Body of pancreas (tissue), 4 donors: ENCODE data around the gene TFIP11. TPM values are rescaled to one million over a fixed set of nuclear protein-coding genes. Genes with fewer than 3 reads are reported as not detected.

Experiments used
- ATAC-seq: fragments of 150-250 bp; one replicate; pipeline ENCODE4 v1.9.1; 2016
- DNase-seq, 4 donors: peaks; one replicate each; pipeline ENCODE4 v3.0.0-alpha.2; 2019
- H3K27ac ChIP-seq, 4 donors: fragments of 200-600 bp; sonication (generic); 1 replicate in 3 of 4; 2 replicates in 1 of 4; pipeline versions ENCODE4 v1.5.1 to v1.6.1; 2016 to 2019; ENCODE audit warnings: mild to moderate bottlenecking in 1 of 4, mixed read lengths in 1 of 4, moderate library complexity in 1 of 4
- H3K27me3 ChIP-seq, 2 donors: fragments of 200-600 bp; sonication (generic); one replicate each; pipeline ENCODE4 v1.6.0; 2016; ENCODE audit warnings: mild to moderate bottlenecking in 1 of 2
- H3K36me3 ChIP-seq, 2 donors: fragments of 200-600 bp; sonication (generic); replicated peaks in 1 of 2; 2 replicates each; pipeline ENCODE4 v1.5.1; 2016; ENCODE audit warnings: low read depth in 2 of 2; ENCODE audit not compliant: insufficient read depth in 1 of 2
- H3K4me1 ChIP-seq: fragments of 200-600 bp; sonication (generic); one replicate; pipeline ENCODE4 v1.6.0; 2016
- H3K4me3 ChIP-seq, 2 donors: fragments of 200-600 bp; sonication (generic); 1 replicate in 1 of 2; 2 replicates in 1 of 2; pipeline ENCODE4 v1.5.1; 2016 to 2019
- H3K9me3 ChIP-seq, 3 donors: fragments of 200-600 bp; sonication (generic); 1 replicate in 2 of 3; 2 replicates in 1 of 3; pipeline ENCODE4 v1.5.1; 2016
- CTCF ChIP-seq, 7 experiments: fragments of 450-650 bp in 4 of 7; fragments of 200-600 bp in 3 of 7; sonication (generic) in 3 of 7; IDR thresholded peaks; one replicate each; pipeline ENCODE4 v1.5.1; 2016 to 2019; ENCODE audit warnings: antibody characterized with exemption in 7 of 7
- POLR2A ChIP-seq, 3 donors: fragments of 450-650 bp; IDR thresholded peaks; one replicate each; pipeline ENCODE4 v1.6.1; 2016; ENCODE audit warnings: antibody characterized with exemption in 3 of 3, mild to moderate bottlenecking in 2 of 3
- WGBS, 2 donors: methylation state at CpG; one replicate each; pipeline ENCODE4 v1.1.5; 2017; 5-methylcytosine and 5-hydroxymethylcytosine counted together
- intact Hi-C: fragments of 100-400 bp; cut with DNase I; formaldehyde crosslinking; loops from one replicate; pipeline ENCODE4 v1.15.1; 2023
- total RNA-seq, 2 donors: library from RNA; depleted of rRNA; stranded (reverse); fragments of >200 nt; gene quantifications; one replicate each; pipeline ENCODE4 v1.1.0, GENCODE V29; 2016

The TFIP11 gene
- total RNA-seq, 2 donors from 2014 or later: 26.2 to 32.3 TPM

DNA sequence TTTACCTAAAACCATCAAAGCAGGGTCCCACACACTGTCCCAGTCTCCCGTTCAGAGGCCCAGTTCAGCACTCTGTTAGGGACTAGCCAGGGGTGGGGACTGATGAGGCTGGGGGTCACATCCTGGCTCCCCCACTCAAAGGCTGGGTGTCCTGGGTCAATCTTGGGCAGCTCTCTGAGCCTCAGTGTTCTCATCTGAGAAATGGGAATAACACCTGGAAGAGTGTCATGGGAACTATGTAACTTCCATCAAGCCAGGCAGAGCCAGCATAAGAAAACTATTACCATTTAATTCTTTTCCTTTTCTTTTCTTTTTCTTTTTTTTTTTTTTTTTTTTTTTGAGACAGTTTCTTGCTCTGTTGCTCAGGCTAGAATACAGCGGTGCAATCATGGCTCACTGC is 39.3 kb upstream of the TFIP11 start:
- Histone ChIP-seq H3K27me3 (no peaks in the 10 kb centered on the region), H3K9me3 (no peaks in the 10 kb centered on the region), H3K4me1 (peaks cover 86% of the 10 kb centered on the region), H3K36me3 (no peaks in the 10 kb centered on the region), H3K27ac (peak overlapping the region; percentile 8 to 86 (median 78)), H3K4me3 (no peak overlapping the region)
- 74 to 95% methylated on average over 2 of the region's 2 CpGs for WGBS, 2 donors
- intact Hi-C loops: no loop called here
- no peak for TF ChIP-seq CTCF (IDR thresholded peaks at IDR 0.05)
- no peak for TF ChIP-seq POLR2A (IDR thresholded peaks at IDR 0.05)
- ATAC-seq: no peak
- DNase-seq: no peak

DNA sequence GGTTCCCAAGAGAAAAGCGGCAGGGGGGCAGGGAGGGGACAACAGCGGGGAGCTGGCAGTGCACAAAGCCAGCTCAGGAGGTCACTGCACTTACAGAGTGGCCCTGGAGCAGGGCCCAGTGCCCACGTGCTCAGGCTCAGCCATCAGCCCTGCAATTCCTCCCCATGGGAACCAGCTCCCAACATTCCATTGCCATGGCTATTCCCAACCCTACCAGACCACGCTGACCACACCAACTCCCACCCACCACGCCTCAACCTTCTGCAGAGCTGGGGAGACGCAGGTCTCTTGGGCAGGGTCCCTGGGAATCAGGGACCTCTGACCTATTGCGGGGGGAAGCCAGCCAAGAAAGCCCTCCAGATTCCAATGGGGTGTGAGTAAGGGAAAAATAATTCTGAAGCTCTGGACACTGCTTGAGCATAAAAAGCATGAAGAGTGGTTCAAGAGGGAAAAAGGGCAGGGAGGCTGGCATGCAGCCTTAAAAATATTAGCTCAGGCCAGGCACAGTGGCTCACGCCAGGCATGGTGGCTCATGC is 38.3 kb upstream of the TFIP11 start:
- H3K27me3 ChIP-seq: no peaks in the 10 kb centered on the region
- WGBS, 2 donors: 30 to 52% methylated on average over 5 to 8 of the region's 8 CpGs
- DNase-seq (peak; percentile 67 to 81 (median 76)), ATAC-seq (peak; percentile 60)
- H3K27ac ChIP-seq: peak overlapping the region; percentile 42 to 86 (median 78)
- H3K36me3 ChIP-seq: no peaks in the 10 kb centered on the region
- H3K4me3 ChIP-seq: no peak overlapping the region
- peaks cover 86% of the 10 kb centered on the region for H3K4me1 ChIP-seq
- no peak for TF ChIP-seq POLR2A (IDR thresholded peaks at IDR 0.05)
- no peak for TF ChIP-seq CTCF (IDR thresholded peaks at IDR 0.05)
- H3K9me3 ChIP-seq: no peaks in the 10 kb centered on the region
- intact Hi-C loops: no loop called here

DNA sequence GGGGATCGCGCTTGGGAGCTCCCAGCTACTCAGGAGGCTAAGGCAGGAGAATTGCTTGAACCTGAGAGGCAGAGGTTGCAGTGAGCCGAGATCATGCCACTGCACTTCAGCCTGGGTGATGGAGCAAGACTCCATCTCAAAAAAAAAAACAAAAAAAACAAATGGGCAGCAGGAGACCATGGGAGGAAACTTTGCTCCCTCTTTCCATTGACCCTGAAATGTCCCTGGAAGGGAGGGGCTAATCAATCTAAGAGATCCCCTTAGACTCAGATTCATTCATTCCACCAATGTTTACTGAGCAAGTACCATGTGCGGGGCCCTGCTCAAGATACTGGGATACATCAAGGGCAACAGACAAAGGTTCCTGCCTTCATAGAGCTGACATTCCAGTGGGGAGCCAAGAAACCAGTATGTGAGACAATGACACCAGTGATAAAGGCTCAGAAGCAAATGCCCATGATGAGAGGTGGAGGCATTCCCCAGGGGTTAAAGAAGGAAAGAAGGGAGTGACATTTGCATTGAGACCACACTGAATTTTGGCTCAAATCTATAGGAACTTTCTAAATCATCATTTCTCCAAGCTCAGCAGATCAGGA is 37.7 kb upstream of the TFIP11 start:
- WGBS, 2 donors: 68 to 70% methylated on average over 4 of the region's 4 CpGs
- H3K4me1 ChIP-seq: peaks cover 86% of the 10 kb centered on the region
- H3K4me3 ChIP-seq: no peak overlapping the region
- peak overlapping the region in 3 of 4 donors; percentile 71 to 86 (median 84) for H3K27ac ChIP-seq
- no peaks in the 10 kb centered on the region for H3K27me3 ChIP-seq
- no peaks in the 10 kb centered on the region for H3K36me3 ChIP-seq
- no peaks in the 10 kb centered on the region for H3K9me3 ChIP-seq
- TF ChIP-seq POLR2A (IDR thresholded peaks at IDR 0.05): no peak
- TF ChIP-seq CTCF (IDR thresholded peaks at IDR 0.05): no peak
- DNase-seq (no peak), ATAC-seq (no peak)
- intact Hi-C loops: no loop called here

DNA sequence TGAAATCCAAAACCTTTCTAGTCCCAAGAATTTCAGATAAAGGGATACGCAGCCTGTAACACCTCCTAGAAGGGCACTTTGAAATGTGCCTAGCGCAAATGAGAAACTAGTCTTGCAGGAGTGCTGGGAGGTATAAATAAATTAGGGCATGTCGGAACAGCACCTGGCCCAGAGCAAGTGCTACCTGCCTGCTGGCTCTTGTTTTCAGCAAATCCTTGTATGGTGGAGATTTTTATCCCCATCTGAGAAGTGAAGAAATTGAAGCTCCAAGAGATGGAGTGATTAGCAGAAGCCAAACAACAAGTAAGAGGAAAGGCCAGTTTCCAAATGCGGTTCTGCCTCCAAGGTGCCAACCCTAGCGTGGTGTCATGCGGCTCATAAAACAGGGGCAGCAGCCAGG is 36.7 kb upstream of the TFIP11 start:
- H3K27me3 ChIP-seq: no peaks in the 10 kb centered on the region
- H3K4me1 ChIP-seq: peaks cover 82% of the 10 kb centered on the region
- no peaks in the 10 kb centered on the region for H3K36me3 ChIP-seq
- no peak overlapping the region for H3K4me3 ChIP-seq
- TF ChIP-seq CTCF (IDR thresholded peaks at IDR 0.05): no peak
- TF ChIP-seq POLR2A (IDR thresholded peaks at IDR 0.05): no peak
- peak overlapping the region in 3 of 4 donors; percentile 47 to 86 (median 84) for H3K27ac ChIP-seq
- H3K9me3 ChIP-seq: no peaks in the 10 kb centered on the region
- DNase-seq (no peak), ATAC-seq (no peak)
- intact Hi-C loops: no loop called here
- 31 to 38% methylated on average over 6 of the region's 6 CpGs for WGBS, 2 donors

GRCh38 chr22:26548303-26548702 is 36.0 kb upstream of the TFIP11 start:
- WGBS, 2 donors: 87 to 89% methylated on average over 3 of the region's 3 CpGs
- intact Hi-C loops: no loop called here
- no peak for ATAC-seq
- H3K36me3 ChIP-seq: no peaks in the 10 kb centered on the region
- H3K27me3 ChIP-seq: no peaks in the 10 kb centered on the region
- H3K9me3 ChIP-seq: no peaks in the 10 kb centered on the region
- TF ChIP-seq CTCF (IDR thresholded peaks at IDR 0.05): no peak
- DNase-seq: no peak
- H3K27ac ChIP-seq: peak overlapping the region in 2 of 4 donors; percentile 84 to 86
- H3K4me3 ChIP-seq: no peak overlapping the region
- H3K4me1 ChIP-seq: peaks cover 75% of the 10 kb centered on the region
